SIG-M5 (cell line): ENCODE data around the gene SCAMP4.

Experiments used
- DNase-seq: peaks from one replicate; lab custom pipeline; 2025; lab: John Stamatoyannopoulos, UW

Gene SCAMP4

GRCh38 chr19:1957562-1958248 lies 52.5 kb downstream of the SCAMP4 start:
- DNase-seq = no peak

DNA sequence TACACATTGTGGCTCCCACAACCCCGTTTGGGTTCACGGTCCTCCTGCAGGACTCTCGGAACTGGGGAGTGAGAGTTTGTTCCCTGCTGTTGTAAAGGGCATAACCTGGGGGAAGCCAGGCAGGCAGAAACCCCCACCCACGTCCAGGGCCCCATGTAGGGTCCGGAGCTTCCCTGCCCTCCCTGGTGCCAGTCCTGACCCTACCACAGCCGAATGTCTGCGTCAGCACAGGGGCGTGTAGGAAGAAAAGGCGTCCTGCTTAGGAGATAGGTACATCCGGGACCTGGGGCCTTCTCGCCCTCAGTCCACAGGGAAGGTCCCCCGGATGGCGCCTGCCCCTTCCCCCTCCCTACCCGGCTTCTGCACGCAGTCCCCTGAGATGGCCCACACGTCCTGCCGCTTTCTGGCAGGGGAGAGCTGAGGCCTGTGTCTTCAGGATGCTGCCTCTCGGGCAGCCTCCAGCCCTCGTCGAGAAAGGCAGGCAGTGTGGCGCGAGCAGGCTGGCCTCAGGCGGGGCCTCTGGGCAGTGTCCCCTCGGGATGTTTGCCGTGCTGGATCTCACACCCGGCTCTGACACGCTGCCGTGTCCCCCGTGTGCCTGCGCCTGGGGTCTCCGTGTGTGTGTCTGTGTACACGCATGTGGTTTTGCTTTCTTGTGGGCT lies 54.9 kb downstream of the SCAMP4 start:
- no peak for DNase-seq

- DNase-seq = no peak
Observed at GRCh38 chr19:1961000-1961883, 56.0 kb downstream of the SCAMP4 start.

DNA sequence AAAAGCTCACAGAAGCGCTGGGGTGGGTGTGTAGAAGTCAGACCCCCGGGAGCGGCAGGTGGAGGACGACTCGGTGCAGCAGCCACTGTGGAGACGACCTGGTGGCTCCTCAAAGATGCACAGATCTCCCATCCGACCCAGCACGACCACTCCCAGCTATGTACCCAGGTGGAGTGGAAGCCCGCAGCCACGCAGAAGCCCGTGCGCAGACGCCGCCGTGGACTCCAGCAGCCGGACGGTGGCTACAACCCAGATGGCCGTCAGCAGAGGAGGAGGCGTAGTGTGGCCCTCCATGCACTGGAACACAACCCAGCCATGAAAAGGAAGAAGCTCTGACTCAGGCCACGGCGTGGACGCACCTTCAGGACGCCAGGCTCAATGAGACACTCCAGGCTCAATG lies 57.5 kb downstream of the SCAMP4 start:
- no peak for DNase-seq

DNA sequence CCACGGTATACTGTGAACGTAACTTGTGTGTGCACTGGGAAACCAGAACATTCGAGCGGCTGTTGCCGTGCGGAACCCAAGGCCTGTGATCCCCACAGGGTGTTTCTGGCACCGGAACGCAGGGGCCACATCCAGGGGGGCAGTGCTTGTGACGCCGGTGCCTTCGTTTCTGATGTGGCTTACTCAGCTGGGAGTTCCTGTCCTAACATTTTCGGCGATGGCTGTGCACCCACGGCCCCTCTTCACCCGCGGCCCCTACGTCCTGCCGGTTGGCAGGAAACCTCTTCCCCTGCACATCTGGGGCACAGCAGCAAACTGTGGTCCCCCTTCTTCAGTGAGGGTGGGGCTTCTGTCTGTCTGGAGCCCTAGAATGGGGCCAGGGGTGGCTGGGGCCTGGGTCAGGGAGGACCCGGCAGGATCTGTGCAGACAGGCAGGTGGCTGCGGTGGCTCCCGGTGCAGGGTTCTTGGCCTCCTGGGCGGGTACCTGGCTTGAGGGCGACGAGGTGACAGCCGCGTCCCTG lies 61.9 kb downstream of the SCAMP4 start:
- DNase-seq = no peak

- DNase-seq = no peak
Observed at GRCh38 chr19:1968279-1969175, 63.3 kb downstream of the SCAMP4 start.

GRCh38 chr19:1969176-1970002 lies 64.2 kb downstream of the SCAMP4 start:
- DNase-seq = no peak

GRCh38 chr19:1970003-1970805 lies 65.0 kb downstream of the SCAMP4 start:
- no peak for DNase-seq

DNA sequence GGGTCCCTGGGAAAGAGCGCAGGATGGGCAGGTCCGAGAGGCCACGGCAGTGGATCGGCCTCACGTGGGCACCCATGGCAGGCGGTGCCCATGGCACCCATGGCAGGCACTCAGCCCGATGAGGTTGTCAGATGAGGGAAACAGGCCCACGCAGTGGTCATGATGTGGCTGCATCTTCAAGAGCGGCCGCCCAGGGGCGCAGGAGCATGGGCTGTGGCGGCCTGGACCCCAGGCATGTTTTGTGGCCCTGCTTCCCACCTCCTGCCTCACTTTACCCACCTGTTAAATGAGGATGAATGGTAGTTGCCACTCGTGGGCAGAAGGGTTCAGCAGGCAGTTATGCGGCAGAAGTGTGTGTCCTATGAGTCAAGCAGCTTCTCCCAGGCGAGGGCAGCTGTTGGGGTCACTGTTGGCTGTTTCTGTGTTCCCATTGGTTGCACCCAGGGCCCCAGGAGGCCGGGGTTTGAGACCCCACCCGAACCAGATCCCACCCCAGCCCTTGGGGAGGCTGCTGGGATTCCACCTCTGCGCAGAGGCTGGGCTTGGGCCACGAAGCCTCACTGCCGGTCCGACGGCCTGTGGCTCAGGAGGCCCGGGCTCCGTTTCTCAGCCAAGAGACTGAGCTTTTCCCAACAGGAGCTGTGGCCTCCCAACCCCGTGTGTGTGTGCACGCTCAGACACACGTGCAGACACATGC lies 65.8 kb downstream of the SCAMP4 start:
- no peak for DNase-seq

GRCh38 chr19:1974381-1975161 lies 69.4 kb downstream of the SCAMP4 start:
- DNase-seq = no peak

GRCh38 chr19:1975162-1975480 lies 69.9 kb downstream of the SCAMP4 start:
- DNase-seq = no peak
